A549 (cell line): ENCODE measurements around the gene RXRA.

Source experiments
- CTCF ChIP-seq: fragments of >200 bp; sonication (Bioruptor Twin); formaldehyde crosslinking; IDR thresholded peaks from 3 replicates; pipeline ENCODE4 v1.5.1; 2016
- POLR2A ChIP-seq: IDR thresholded peaks from 2 replicates; pipeline ENCODE4 v1.6.1; 2012; ENCODE audit warnings: mild to moderate bottlenecking, low read length
- RCOR1 ChIP-seq: fragments of 150-350 bp; IDR thresholded peaks from 2 replicates; pipeline ENCODE4 v1.6.1; 2014; ENCODE audit warnings: antibody characterized with exemption, low read length, low read depth

- TF ChIP-seq POLR2A (no peak), CTCF (no peak), RCOR1 (no peak)
These were observed 6.6 kb downstream of the RXRA start for GRCh38 chr9:134332841-134333233.
